Measurements from ENCODE around the gene SUPT3H.

SUPT3H gene

DNA sequence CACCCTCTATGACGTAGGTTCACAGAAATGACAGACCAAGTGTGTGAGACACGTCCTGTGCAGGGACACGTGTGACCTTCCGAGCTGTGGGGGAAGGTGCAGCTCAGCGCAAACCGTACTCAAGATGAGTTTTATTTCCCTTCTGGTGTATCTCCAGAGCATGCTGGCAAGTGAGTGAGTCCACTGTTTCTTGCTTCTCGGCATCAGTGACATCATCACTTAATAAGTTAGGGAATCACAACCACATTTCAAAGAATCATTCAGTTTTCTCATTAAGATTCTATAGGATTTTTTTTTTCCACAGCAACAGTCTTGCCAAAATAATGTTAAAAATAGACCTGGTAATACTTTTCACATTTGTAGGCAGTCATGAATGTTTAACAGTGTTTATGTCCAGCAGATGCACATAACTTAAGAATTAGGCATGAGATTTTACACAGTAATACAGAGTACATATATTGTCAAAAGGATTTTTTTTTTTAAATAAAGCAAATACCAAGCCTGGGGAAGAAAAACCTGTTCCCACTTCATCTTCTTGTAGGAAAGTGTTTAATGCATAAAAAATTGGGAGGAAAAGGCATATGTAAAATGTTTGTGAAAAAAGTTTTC is 572.4 kb downstream of the SUPT3H start:
- in situ Hi-C loops (cut with MboI; ENCODE audit: low sequenced_read_pairs) = no loop called here

- in situ Hi-C loops (cut with MboI; ENCODE audit: low sequenced_read_pairs) = no loop called here
Measured at GRCh38 chr6:44804546-44805159, 573.1 kb downstream of the SUPT3H start.

DNA sequence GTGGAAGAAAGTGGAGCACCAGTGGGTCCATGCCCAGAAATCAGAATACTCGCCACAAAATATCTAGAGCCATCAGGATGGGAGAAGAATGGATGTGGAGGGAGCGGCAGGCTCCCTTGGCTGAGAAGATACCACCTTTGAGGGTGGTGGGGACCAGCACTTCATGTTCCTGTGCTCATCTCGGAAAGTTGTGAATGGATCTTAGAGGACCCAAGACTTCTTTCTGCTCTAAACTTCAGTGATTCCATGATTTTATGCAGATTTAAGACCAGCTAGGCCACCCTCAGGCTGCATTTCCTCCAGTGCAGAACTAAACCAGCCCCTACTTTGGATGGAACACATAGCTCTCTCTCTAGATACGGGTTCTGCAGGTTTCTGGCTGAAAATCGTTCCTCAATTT is 573.7 kb downstream of the SUPT3H start:
- in situ Hi-C loops (cut with MboI; ENCODE audit: low sequenced_read_pairs) = no loop called here

GRCh38 chr6:44800784-44801592 is 576.7 kb downstream of the SUPT3H start:
- in situ Hi-C loops (cut with MboI; ENCODE audit: low sequenced_read_pairs) = no loop called here

DNA sequence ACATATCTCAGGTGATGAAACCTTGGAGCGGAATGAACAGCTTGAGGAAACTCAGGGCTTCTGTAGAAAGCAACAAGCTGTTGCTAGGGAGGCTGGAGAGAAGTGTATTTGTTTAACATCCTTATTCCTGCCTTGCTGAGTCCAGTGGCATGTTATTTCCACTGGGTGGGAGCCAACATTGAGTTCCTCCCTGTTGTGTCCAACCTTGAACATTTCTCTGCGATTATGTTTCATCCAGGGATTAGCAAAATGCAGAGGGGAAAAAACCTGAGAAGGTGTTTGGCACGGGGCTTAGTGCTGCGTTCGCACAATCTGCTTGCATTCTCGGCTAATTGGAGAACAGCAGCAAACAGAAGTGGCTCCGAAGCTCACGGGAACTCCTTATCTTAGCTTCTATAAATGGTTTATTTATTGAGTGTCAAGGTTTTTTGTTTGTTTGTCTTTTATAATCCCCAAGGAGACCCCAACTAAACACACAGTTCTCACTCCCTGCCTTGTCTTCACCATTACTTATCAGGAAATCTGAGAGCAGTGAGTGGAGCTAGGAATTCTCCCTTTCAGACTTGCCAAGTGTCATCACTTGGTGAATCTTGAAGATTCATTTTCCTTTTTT is 577.5 kb downstream of the SUPT3H start:
- in situ Hi-C loops (cut with MboI; ENCODE audit: low sequenced_read_pairs) = no loop called here

- in situ Hi-C loops (cut with MboI; ENCODE audit: low sequenced_read_pairs) = no loop called here
Measured at GRCh38 chr6:44797746-44798145, 580.0 kb downstream of the SUPT3H start.

GRCh38 chr6:44795326-44795725 is 582.4 kb downstream of the SUPT3H start:
- in situ Hi-C loops (cut with MboI; ENCODE audit: low sequenced_read_pairs) = no loop called here

DNA sequence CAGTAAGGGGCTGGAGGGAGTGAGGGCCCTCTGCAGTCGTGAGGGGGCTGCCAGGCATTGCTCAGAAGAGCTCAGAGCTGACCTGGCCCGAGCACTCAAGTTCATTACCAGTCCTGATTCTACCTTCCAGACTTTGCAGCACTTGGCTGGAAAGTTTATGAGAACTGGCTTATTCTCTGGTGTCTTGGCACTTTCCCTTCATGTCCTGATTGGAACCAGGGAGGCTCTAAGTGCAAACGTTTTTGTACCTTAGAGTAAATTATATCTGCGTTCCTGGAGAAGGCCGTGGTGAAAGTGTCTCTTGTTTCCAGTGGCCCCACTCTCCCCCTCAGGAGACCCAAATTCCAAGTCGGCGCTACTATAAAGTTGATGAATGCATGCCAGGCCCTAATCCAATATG is 587.9 kb downstream of the SUPT3H start:
- in situ Hi-C loops (cut with MboI; ENCODE audit: low sequenced_read_pairs) = no loop called here

DNA sequence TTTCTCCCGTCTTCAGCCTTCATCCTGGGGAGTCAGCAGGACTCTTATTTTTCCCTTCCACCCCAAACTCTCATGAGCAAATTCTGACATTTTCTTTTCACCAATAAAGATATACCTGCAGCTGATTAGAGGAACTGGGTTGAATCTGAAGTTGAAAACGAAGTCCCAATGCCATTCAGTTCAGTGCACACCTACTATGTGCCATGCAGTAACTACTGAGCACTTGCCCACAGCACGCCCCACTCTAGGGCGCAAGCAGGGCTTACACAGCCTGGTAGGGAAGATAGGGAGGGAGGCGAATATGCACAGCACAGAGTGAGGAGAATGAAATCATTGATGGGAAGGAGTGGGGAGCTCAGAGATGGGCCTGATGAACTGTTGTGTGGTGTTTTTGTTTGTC is 588.7 kb downstream of the SUPT3H start:
- in situ Hi-C loops (cut with MboI; ENCODE audit: low sequenced_read_pairs) = no loop called here

DNA sequence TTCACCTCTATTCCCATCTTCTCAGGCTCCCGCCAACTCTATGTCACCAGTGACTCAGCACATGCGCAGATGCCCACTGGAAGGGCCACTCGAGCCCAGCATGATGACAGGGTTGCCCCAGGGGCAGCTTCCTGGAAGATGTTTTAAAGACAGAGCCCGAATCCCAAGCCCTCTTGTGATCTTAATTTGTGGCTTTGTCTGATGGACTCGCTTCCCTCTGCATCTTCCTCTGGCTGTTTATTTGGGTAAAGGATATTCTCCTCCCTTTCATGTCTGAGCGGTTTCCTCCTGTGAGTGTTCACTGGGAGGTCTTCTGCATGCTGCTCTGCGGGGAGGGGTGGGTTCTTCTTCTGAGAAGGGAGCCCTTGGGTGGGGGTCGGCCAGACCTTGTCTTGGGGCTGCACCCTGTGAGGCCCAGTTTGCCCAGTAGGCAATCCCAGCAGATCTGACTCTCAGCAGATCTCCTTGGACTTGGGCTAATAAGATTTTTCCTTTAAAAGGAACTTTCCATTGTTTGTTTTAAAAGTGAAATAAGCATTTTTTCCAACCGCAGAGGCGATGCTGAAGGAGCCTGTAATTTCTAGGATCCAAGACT is 589.2 kb downstream of the SUPT3H start:
- in situ Hi-C loops (cut with MboI; ENCODE audit: low sequenced_read_pairs) = no loop called here

DNA sequence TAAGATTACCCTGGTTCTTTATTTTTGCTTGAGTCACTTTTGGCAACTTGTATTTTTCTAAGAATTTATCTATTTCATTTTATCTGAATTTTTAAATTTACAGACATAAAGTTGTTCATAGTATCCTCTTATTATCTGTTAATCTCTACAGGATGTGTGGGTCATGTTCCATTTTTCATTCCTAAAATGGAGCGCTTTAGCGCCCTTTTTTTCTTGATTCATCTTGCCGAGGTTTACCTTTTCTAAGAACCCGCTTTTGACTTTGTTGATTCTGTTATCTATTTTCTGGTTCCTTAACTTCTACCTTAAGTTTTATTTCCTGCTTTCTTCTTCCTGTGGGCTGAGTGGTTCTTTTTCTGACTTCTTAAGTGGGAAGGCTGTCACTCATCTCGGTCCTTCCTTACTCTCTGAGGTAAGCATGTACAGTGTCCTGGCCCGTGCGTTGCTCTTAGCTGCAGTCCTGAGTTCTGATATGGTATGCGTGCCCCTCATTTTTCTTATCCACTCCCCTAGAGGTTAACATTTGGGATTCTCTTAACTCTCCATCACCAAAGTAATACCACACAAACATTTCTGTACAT is 590.4 kb downstream of the SUPT3H start:
- in situ Hi-C loops (cut with MboI; ENCODE audit: low sequenced_read_pairs) = no loop called here

GRCh38 chr6:44785130-44785529 is 592.6 kb downstream of the SUPT3H start:
- in situ Hi-C loops (cut with MboI; ENCODE audit: low sequenced_read_pairs) = no loop called here

- in situ Hi-C loops (cut with MboI; ENCODE audit: low sequenced_read_pairs) = no loop called here
Measured at GRCh38 chr6:44784195-44784594, 593.5 kb downstream of the SUPT3H start.

DNA sequence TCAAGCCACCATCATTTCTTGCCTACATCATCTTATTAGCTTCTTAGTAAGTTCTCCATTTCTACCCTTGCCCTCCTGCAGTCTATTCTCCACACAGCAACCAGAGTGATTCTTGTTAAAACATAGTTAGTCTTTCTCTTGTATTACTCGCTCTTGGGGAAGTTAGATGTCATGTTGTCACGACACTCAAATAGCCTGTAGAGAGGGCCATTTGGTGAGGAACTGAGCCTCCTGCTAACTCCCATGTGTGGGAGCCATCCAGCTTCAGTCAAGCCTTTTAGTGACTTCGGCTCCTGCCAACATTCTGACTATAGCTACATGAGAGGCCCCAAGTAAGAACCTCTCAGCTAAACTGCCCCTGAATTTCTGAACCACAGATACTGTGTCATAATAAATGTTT is 594.8 kb downstream of the SUPT3H start:
- in situ Hi-C loops (cut with MboI; ENCODE audit: low sequenced_read_pairs) = no loop called here

DNA sequence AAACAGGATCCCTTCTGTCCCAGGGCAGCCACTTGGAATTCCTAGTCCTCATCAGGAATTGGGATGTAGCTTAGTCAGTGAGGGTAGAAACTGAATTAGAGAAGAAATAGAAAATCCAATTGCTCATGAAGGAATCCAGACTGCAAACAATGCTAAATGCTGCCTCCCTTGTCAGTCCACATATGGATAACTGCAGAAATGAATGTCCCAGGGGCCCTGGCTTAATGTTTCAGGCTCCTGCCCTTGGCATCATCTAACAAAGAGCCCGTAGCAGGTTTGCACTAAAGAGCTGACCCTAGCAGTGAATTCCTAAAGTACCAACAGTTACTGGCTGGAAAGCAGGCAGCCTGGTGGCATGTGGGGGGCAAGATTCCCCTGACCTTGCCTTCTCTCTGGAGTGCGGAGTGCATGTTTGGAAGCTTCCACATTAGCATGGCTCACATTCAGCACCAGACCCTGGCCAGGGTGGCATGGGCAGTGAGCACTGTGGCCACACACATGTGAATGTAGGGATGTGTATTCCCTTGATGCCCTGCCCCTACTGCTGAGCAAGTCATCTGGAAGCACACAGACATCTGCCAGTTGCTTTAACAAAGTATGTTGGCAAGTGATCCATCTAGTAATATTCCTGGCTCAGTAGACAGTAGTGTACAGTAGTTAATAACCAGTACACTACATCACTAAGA is 595.7 kb downstream of the SUPT3H start:
- in situ Hi-C loops (cut with MboI; ENCODE audit: low sequenced_read_pairs) = no loop called here

DNA sequence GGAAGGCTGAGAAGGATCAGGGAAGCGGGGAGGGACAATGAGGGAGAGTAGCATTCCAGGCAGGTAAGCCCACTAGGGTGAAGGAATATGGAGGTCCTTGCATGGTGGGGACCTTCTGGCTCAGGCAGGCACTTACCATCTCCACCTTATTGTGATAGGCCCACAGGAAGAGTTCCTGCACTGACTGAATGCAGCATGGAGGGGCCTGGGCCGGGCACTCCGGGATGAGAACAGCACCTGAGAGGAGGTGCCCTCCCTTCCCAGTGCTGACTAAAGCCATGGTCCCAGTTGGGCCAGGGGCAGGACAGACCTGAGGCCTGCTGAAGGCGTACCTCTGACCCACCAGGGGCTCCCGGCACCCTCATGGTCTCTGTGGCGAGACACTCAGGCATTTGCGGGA is 597.6 kb downstream of the SUPT3H start:
- in situ Hi-C loops (cut with MboI; ENCODE audit: low sequenced_read_pairs) = no loop called here

GRCh38 chr6:44779130-44779826 is 598.5 kb downstream of the SUPT3H start:
- in situ Hi-C loops (cut with MboI; ENCODE audit: low sequenced_read_pairs) = no loop called here

Data from HL-60/S4 treated with retinoic acid at 250 ng/mL for 4 days and 3 days (cell line).